Measurements from ENCODE around the gene MRPS17.

- TF ChIP-seq CTCF (IDR thresholded peaks at IDR 0.05) = no peak
- TF ChIP-seq POLR2A (IDR thresholded peaks at IDR 0.05) = no peak
These were observed 22.1 kb downstream of the MRPS17 start for GRCh38 chr7:55973747-55974250.

Data from thyroid gland (tissue), 4 donors.